Epithelial cell of proximal tubule (primary cell): ENCODE measurements around the gene SNAPC2. TPM values are rescaled to one million over a fixed set of nuclear protein-coding genes. Genes with fewer than 3 reads are reported as not detected.

ENCODE experiments used
- DNase-seq: peaks from one replicate; pipeline ENCODE4 v3.0.0-alpha.2; 2011; ENCODE audit warnings: low read depth
- H3K4me3 ChIP-seq: 2 replicates; pipeline ENCODE4 v1.5.1; 2011; ENCODE audit warnings: low read depth, mild to moderate bottlenecking, low read length
- CTCF ChIP-seq: conservative IDR thresholded peaks from 2 replicates; pipeline ENCODE4 v1.5.1; 2012; ENCODE audit warnings: low read depth, mild to moderate bottlenecking, low read length
- total RNA-seq: library from RNA; depleted of rRNA; stranded (reverse); fragments of >200 nt; gene quantifications from 2 replicates; pipeline ENCODE4 v1.2.3, GENCODE V29; 2015

Gene SNAPC2
- total RNA-seq, 1 donor from 2014 or later, result 34.2 TPM

- no peak for TF ChIP-seq CTCF
- no peak overlapping the region for H3K4me3 ChIP-seq
- no peak for DNase-seq
These were observed 13.0 kb upstream of the SNAPC2 start for GRCh38 chr19:7907122-7907521.

- no peak for TF ChIP-seq CTCF
- no peak overlapping the region for H3K4me3 ChIP-seq
- no peak for DNase-seq
These were observed 12.6 kb upstream of the SNAPC2 start for GRCh38 chr19:7907544-7907943.

DNA sequence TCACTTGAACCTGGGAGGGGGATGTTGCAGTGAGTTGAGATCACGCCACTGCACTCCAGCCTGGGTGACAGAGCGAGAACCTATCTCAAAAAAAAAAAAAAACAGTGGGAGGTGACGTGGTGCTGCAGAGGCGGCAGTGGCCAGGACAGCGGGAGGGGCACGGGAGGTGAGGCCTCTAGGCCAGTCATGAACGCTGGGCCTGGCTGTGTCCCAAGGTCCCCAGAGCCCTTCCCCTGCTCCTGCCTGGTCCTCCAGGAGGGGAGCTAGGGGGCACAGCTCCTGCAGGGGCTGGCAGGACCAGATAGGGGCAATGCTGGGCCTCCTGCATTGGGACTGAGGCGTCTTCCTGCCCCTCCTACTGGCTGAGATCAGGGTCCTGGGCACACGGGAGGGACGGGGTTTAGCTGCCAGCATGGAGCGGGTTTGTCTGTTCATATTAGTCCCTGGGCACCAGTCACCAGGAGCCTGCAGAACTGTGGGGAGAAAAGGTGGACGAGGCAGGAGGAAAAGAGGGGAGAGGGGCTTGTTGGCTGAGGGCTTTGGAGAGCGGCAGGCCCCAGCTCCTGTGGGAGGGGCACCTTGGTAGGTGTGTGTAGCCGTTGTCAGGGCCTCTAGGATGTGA is 11.9 kb upstream of the SNAPC2 start:
- no peak for TF ChIP-seq CTCF
- H3K4me3 ChIP-seq, result no peak overlapping the region
- DNase-seq, result no peak

DNA sequence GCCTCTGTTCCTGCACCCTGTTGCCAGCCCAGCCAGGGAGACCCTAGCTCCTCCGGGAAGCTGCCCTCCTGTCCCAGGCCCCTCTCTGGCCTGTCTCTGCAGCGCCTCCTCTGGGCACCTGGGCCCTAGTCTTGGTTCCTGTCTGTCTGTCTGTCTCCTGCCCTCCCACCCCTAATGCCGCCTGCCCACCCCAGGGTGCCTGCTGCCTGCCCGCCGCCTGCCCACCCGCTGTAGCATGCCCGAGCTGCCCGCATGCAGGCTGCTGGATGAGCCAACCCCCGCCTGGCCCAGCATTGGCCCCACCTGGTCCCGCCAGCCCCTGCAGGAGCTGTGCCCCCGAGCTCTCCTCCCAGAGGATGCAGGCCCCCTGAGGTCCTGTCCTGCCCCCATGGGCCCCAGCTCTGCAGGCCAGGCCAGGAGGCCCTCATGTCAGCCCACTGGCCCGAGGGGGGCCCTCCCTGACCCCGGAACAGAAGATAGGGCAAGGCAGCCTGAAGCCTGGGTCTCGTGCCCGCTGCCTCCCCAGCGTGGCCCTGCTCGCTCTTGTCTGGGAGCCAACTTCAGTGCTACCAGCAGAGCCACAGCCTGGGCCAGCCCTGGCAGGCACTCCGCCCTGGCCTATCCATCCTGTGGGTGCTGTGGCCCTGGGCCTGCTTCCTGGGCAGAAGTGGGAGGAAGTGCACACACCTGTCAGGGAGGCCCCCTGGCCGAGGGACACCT is 11.2 kb upstream of the SNAPC2 start:
- no peak for DNase-seq

DNA sequence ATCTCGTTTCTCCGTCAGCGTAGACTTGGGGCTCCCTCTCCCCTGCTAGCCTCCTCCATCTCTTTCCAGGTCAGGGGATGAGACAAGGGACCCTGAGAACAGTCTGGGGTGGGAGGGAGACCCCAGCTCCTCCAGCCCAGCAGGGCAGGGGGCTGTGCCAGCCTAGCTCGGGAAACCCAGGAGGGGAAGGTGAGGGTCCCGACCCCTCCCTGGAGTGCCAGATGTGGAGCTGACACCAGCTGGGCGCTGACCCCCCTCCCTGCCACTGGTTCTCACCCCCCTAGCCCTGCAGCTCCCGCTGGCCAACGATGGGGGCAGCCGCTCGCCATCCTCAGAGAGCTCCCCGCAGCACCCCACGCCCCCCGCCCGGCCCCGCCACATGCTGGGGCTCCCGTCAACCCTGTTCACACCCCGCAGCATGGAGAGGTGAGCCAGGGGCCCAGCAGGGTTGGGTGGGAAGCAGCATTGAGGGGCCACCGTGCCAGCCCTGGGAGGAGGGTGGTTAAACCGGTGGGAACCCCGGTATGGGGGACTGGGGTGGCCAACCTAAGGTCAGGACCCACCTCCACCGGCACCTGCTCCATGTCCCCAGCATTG is 10.6 kb upstream of the SNAPC2 start:
- TF ChIP-seq CTCF, result no peak

More for the DNA sequence above, 11.2 kb upstream of the SNAPC2 start:
- no peak overlapping the region for H3K4me3 ChIP-seq
- peak; percentile 12 for TF ChIP-seq CTCF

GRCh38 chr19:7910321-7911161 is 9.6 kb upstream of the SNAPC2 start:
- no peak overlapping the region for H3K4me3 ChIP-seq
- no peak for DNase-seq
- TF ChIP-seq CTCF, result no peak

More for the DNA sequence above, 10.6 kb upstream of the SNAPC2 start:
- no peak for DNase-seq
- no peak overlapping the region for H3K4me3 ChIP-seq
